NK-92 treated with Interleukin-12 subunit alpha and Interleukin-12 subunit beta, amount 100 ng/mL, for 24 hours (cell line): ENCODE data around the gene ZNF423.

Experiments used
- DNase-seq: peaks from one replicate; lab custom pipeline; 2025; lab: John Stamatoyannopoulos, UW

The ZNF423 gene

DNA sequence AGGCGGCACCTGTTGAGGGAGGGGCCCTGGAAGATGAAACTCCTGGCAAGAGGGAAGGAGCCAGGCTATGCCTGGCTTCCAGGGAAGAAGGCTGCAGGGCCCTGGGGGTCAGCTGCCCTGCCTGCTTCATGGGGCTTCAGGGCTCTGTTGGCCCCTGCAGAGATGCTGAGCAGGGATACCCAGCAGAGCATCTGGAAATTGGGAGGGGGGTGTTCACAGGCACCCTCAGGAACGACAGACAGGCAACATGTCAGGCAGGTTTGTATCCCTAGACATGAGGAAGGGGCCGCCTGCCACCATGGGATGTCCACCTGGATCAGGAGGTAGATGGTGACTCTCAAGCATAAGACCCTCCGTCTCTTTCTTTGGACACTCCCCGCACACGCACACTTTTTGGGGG lies 13.8 kb upstream of the ZNF423 start:
- DNase-seq: no peak

DNA sequence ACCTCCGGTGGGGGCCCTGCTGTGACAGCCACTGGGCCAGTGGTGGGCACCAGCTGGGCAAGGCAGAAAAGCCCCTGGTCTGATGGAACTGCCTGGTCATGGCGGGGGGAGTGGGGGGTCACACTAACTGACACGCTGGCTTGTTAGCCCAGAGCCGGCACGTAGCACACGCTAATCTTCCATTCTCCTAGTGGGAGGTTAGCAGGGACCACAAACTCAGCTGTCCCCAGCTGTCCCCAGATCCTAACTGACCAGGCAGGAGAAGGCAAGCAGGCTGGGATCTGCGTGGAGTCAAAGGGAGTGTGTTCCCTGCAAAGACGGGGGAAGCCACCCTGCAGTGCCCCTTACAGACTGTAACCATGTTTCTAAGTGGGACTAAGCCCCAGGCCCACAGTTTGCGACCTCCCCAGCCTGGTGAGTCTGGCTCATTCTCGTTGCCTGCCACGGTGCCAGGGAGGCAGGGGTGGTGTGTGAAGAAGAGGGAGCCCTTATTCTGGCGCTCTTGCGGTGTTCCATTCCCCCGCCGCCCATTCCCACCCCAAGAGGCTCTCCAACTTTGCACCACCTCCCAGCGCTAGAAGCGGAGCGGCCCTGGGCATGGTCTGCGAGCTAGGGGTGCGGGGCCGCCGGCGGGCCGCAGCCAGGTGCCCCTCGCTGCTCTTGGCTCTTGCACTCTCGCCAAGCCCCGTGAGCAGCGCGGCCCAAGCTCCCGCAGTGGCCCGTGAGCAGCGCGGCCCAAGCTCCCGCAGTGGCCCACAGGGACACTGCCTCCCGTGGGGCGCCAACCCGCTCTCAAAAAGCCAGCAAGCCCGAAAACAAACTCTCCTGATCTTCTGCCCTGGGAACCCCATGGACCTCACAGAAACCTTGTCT lies 12.1 kb upstream of the ZNF423 start:
- DNase-seq: no peak

DNA sequence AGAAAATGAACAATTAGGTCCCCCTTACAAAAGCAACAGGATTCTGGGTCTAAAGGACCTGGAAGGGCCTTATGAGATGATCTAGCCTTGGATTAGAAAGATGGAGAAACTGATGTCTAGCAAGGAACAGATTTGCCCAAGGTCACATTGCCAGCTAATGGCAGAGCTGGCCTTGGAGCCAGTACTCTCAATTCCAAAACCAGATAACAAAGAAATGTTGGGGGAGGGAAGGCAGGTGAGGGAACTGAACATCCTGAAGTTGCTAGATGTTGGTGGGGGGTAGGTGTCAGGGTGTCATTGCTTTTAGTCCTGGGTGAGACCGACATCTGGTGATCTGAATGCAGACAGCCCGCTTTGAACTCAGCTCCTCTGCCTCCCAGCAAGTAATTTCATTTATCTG lies 11.3 kb upstream of the ZNF423 start:
- DNase-seq: no peak

DNA sequence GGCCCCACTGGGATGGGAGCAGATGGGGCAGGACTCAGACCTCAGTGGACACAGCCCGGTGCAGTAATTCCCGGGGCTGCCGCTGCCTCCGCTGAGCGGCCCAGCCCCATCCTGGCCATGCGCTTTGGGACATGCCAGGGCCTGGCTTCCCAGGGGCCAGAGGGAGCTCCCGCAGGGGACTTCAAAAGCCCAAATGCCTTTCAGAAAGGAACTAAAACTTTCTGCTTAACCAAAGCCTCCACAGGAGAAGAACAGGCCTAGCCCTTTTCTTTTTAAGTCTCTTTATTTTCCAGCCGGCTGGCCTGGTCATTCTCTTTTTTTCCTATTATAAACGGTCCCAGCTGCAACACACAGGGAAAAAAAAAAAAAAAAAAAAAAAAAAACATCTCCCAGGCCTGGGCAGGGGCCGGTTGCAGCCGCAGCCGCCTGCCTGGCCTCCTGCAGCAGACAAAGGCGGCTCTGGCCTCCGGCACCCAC lies 10.7 kb upstream of the ZNF423 start:
- no peak for DNase-seq

DNA sequence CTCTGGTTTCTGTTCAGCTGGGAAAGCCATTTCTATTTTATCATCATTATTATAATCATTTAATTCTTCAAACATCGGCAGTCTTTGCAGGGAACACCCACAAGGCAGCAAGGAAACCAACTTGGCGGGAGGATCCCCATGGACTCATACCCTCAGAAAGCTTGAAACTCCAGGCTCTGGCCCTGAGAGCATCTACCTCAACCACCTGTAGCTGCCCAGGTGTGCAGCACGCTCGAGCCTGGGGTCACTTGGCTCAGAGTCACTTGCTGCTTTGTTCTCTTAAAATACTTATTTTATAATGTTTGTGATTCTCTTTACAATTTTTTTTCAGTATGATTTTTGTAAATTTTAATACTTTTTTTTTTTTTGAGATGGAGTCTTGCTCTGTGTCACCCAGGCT lies 6.8 kb upstream of the ZNF423 start:
- no peak for DNase-seq

DNA sequence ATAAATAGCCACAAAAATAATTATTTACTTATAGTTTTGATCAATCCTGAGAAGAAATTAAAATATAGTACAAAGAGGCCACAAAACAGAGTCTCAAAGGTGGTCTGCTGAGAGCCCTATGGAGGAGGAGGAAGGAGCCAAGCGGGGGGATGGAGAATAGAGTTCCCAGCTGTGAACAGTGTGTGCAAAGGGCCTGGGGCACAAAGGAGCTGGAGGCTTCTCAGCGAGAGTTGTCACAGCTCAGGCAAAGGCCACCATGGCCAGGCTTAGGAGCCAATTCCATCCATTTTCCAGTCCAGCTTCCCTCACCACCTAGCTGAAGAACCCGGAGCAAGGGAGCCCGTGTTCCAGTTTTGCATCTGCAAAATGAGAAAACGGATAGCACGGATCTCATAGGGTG lies 5.4 kb upstream of the ZNF423 start:
- DNase-seq: no peak

DNA sequence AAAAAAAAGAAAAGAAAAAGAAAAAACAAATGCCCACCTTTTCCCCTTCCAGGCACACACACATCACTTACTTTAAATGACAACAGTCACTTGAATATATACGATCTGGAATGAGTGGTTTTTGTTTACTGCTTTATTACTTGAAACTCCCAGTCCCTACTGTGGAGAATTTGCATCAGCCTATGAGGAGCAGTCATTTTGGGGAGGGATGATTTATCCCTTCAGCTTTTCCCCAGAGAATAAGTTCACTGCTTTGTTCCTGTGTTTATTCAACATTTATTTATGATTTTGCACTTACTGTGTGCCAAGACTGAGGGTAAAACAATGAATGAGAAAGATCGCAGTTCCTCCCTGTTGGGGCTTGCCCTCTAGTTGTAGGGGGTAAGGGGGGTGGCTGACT lies 4.7 kb upstream of the ZNF423 start:
- no peak for DNase-seq

DNA sequence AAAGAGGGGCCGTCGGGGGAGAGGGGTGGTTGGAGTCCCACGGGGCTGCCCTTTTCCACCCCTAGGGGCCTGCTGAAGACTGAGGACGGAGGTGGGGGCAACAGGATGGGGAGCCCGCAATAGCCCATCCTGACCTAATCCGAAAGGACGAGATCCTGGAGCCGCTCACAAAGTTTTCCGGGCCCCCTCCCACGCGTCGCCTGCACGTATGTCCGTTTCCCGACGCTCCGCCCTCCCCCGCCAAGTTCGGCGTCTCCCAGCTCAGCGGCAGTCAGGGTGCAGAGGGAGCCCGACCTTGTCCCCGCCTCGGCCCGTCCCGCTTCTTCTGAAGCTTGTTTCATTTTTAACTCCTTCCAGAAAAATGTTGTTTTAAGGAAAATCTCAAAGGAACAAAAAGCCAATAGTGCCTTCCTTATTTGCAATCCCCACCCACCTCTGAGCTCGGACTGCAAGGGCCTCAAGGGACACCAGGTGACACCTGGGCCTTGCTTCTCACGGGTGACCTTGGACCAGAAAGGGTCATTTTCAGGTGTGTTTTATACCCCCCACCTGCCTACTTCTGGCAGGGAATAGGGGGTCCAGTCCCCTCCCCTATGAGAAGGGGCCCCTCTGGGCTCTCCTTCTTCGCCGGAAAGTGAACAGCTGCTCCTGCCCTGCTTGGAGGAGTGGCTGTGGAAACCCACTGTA lies 3.4 kb upstream of the ZNF423 start:
- DNase-seq: no peak

DNA sequence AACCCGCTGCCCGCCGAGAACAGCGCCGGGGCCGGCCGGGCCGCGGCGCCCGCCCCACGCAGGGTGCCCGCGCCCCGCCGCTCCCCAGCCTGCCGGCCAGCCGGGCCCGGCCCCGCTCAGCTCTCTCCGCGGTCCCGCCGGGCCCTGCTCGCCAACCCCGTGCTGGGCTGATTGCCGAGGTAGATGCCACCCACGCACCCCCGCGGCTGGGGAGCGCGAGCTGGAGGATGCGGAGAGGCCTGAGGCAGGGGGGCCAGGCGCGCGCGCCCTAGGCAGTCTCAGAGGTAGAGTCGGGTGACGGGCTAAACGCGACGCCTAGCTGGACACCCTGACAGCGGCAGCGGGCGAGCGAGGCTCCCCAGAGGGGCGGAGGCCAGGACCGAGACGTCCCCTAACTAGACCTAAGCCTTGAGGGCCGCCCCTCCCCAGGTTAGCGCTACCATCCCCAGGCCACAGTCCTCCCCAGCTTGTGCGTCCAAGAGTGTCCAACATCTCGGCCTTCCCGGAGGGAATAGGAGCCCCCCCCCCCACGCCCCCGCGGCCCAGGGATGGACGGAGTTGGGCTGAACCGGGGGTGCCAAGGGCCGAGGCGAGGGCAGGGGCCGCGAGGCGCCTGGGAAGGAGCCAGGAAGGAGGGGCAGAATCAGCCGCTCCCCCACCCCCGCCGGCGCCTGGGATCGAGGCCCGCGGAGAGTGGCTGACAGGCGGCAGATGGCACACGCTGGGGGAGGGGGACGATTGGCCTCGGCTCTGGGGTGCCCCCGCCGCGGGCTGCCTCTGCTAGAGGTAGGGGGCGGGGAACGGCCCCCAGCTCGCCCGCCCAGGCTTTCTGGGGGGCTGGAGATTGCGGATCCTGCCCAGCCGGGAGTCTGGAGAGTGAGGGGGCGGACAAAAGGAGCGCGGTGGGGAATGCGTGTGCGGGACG lies 2.5 kb upstream of the ZNF423 start:
- DNase-seq: no peak

DNA sequence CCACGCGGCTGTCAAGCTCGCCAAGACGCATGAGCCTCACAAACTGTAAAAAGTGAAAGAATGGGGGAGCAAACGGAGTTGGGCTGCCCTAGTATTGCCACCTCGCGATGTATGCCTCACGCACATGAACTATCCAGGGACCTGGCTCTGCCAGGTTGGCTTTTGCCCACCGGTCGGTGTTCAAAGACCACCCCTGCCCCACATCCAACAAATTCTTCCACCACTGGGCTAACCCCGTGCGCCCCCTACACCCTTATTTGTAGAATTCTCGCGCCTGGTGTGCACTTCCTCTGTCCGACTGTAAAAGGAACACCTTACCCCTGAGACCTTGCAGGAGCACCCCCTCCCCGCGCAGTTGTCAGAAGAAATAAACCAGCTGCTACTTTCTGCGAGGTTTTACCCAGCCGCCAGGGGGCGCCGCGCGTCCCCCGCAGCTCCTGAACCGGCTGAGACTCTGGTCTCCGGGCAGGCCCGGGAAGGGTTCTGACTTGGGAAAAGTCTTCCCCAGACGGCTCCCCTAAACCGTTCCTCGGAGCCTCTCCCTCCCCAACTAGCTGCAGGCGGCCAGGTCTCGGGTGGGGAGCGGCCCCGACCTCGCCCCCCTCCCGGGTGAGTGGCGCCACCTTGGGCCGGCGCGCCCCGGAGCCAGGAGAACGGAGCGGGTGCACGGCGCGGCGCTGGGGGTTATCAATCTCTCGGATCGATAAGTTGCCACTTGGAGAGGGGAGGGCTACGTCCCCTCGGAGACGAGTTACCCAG lies 1.7 kb upstream of the ZNF423 start:
- DNase-seq: no peak

DNA sequence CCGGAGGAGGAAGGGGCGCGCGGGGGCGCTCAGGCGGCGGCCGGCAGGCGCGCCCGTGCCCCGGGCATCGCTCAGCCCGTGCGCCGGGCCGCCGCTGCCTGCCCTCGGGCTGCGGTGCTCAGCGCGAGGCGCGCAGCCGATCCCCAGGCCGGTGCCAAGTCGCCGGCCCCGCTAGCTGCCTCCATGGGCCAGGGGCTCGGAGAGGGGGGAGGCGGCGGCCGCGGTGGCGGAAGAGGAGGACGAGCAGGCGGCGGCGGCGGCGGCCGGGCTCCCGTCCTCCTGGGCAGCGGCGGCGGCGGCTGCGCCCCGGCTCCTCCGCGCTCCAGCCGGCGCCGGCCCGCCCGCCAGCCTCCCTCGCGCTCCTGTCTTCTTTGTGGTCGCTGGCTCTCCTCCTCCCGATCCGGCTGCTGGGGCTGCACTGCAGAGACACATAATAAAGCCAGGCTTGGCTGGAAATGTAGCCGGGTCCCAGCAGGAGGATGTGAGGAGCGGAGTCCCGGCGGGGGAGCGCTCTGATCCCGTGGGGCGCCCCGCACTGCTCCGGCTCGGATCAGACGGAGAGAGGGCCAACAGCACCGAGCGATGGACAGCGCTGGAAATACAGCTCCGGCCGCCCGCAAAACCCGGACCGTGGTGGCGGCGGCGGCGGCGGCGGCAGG lies 889 bp upstream of the ZNF423 start:
- no peak for DNase-seq

DNA sequence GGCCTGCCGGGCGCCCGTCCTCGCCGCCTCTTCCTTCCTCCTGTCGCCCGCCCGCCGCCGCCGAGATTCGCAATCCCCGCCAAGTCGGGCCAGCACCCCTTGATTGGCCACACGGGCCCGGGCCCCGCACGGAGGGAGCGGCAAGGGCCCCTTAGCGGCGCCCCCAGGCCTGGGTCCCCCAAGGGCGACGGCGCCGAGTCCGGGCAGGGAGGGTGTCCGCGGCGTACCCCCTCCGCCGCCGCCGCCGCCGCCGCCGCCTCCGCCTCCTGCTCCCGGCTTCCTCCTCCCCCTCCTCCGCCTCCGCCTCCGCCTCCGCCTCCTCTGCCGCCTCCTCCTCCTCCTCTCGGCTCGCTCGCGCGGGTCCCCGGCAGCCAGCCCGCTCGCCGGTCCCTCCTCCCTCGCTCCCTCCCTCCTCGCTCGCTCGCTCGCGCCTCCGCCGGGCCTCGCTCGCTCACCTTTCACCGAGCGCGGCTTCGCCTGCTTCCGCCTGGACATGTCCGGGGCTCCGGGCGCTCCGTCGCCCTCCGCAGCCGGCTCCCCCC lies 561 bp downstream of the ZNF423 start:
- DNase-seq: no peak

DNA sequence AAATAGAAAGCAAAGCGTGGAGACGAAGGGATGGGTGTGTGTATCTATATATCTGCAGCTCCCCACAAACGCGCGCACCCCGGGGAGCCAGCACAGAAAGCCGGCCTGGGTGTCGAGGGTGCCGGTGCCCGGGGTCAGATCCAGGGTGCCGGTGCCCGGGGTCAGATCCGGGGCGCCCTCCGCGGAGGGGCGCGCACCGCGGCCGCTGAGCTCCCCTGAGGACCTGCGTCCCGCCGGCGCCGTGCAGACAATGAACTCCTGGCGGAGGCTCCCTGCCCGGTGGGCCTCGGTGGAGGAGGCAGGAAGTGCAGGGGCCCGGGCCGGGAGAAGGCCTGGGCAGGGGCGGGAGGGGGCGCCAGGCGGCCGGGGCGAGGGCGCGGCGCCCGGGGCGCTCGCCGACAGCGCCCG lies 1.1 kb downstream of the ZNF423 start:
- DNase-seq: no peak

DNA sequence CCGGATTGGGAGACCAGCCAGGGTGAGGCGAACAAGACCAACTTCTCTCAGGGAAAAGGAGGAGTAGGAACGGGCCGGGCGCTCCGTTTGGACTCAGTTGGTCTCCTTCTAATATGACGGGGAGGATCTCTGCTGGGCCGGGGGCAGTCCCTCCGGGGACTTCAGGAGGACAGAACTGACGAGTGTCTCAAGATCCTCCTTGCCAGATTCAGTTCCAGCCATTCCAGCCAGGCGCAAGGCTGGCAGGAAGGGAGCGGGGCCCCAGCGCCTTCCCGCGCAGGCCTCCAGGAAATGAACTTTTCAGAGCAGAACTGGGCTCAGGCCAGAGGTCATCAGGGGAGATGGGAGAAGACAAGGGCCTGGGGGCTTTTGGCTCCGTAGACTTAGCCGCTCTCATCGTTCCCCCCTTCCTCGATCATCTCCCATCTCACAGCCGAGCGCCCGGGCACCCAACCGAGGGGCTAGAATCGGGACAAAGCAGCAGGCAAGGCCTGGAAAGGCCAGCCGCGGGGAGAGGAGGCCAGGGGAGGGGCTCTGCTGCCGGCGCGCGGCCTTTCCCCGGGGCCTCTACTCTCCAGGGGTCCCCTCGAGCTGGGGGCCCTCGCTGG lies 1.6 kb downstream of the ZNF423 start:
- no peak for DNase-seq

DNA sequence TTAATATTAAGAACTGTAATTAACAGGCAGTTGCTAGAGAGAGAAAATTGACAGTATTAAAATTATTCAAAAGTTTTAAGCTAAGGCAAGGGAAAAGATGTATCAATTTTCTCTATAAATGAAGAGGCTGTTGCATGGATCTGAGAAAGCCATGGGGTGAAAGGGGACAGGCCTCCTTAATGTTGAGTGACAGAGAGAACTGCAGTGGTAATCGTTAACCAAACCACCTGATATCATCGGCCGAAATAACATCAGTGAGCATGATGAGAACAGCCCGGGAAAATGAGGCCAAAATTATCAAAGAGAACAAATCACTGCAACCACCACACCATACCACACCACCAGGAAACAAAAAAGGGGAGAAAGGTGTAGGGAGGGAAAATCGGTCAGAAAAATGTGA lies 3.6 kb downstream of the ZNF423 start:
- DNase-seq: no peak

DNA sequence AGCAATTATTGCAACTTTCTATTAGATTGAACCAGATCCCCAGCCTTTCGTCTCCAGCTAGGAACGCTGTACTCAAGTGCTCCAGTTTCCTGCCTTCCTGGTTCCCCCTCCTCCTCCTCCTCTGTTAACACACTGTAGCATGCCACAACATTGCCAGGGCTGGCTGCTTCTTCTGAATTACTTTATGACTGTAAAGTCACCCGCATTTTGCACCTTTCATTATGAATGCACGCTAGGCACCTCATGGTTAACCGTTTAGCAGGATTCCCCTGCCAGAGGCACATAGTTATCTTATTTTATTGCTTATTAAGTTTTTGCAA lies 4.5 kb downstream of the ZNF423 start:
- no peak for DNase-seq

DNA sequence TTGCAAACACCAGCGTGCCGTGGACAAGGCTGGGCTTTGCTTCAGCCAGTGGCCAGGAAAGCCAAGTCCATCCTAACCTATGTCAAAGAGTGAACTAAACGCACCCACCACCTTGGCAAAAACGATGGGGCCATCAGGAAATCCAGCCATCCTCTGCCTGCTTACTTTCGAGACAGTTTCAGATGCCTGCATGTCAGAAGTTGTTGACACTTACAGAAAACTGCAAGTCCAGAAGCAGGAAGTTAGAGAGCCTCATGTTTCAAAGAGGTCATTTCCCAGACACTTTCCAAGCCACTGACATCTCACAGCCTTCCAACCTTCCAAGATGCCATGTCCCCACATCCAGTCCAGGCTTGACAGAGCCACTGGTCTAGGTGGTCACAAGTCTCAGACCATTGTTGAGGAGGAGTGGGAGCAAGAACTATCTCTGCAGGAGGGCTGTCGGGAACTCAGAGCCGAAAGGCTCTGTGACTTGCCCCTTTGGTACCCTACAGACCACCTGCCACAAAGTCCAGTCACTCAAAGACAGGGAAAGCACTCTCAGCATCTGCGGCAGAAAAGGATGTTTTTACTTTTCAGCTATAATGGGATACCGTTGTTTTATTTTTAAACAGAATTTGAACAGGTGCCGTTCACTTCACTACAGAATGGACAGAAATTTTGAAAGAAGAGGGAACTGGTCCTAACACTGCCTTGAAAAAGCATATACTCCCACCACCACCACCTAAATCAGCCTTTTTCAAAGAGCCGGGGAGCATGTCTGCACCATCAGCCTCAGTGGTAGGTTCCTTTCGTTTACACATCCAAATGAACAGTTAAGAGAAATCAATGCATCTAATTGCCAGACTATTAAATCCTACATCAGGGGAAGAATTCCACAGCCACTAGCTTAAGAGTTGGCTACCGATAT lies 5.1 kb downstream of the ZNF423 start:
- no peak for DNase-seq

DNA sequence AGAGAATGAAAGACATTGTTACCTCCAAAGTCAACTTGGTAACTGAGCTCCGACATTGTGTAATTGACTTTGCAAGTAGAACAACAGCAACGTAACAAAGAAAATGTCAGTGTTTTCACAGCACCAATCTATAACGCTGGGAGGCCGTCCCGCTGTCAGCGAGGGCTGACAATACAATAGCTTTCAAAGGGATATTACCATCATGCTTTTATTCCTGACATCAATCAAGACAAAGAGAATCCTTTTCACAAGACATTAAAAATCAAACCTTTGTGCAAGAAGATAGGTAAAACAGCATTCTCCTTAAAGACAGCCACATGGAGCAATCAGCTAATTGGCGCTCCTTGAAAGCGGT lies 6.2 kb downstream of the ZNF423 start:
- DNase-seq: no peak

DNA sequence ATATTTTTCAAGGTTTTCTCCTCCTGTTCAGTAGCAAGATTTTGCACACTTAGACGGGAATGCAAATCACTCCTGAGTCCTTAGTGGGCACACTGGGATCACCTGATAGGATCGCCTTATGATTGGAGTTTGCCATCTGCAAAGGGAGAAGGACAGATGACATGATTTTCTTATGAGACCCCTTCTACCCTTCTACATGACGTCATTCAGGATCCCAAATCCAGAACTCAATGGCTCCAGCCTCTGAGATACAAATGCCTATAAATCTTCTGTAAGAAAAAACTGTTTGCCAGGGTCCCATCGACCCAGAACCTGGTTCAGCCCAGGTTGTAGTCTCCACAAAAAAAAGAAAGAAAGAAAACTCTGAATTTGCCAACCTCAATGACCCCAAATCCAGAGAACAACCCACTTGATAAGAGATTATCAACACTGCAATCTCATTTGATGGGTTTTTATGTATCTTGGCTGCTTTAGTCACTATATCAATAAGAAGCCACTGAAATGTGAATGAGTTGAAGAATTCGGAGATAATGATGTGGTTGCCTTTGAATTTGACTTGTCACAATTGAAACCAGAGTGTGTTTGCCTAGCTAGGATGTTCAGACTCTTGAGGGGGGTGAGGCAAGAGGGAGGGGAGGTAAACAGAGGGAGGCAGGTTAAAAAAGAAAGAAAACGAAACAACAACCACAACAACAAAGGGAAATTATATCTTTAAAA lies 6.7 kb downstream of the ZNF423 start:
- no peak for DNase-seq
